HG02798 (cell line): ENCODE data around the gene SLC4A4.
A peak's percentile ranks its signal among the peaks of the same experiment; 100 is the strongest.

Experiments used
- ATAC-seq: cut with Tn5 transposase; IDR thresholded peaks from one replicate; pipeline ENCODE4 v1.9.1; 2021; ENCODE audit warnings: mild to moderate bottlenecking; ENCODE audit not compliant: unreplicated experiment, poor library complexity

The SLC4A4 gene

GRCh38 chr4:71524756-71525155 lies 185.9 kb downstream of the SLC4A4 start:
- no peak for ATAC-seq

- ATAC-seq, result no peak
Observed at GRCh38 chr4:71526637-71527406, 188.0 kb downstream of the SLC4A4 start.

- ATAC-seq, result no peak
Observed at GRCh38 chr4:71532407-71532806, 193.6 kb downstream of the SLC4A4 start.

- ATAC-seq, result no peak
Observed at GRCh38 chr4:71533121-71533520, 194.3 kb downstream of the SLC4A4 start.

GRCh38 chr4:71537551-71538065 lies 198.8 kb downstream of the SLC4A4 start:
- no peak for ATAC-seq

GRCh38 chr4:71538528-71538927 lies 199.7 kb downstream of the SLC4A4 start:
- no peak for ATAC-seq

- no peak for ATAC-seq
Observed at GRCh38 chr4:71540749-71541269, 202.0 kb downstream of the SLC4A4 start.

- no peak for ATAC-seq
Observed at GRCh38 chr4:71541541-71541940, 202.7 kb downstream of the SLC4A4 start.

GRCh38 chr4:71545168-71545567 lies 206.3 kb downstream of the SLC4A4 start:
- no peak for ATAC-seq

- no peak for ATAC-seq
Observed at GRCh38 chr4:71549516-71550160, 210.8 kb downstream of the SLC4A4 start.

GRCh38 chr4:71550220-71551165 lies 211.7 kb downstream of the SLC4A4 start:
- ATAC-seq, result no peak

GRCh38 chr4:71553605-71554004 lies 214.8 kb downstream of the SLC4A4 start:
- peak; percentile 52 for ATAC-seq

GRCh38 chr4:71554025-71554424 lies 215.2 kb downstream of the SLC4A4 start:
- no peak for ATAC-seq

GRCh38 chr4:71558248-71558647 lies 219.4 kb downstream of the SLC4A4 start:
- peak; percentile 76 for ATAC-seq

GRCh38 chr4:71559957-71560571 lies 221.2 kb downstream of the SLC4A4 start:
- no peak for ATAC-seq

GRCh38 chr4:71564775-71565174 lies 226.0 kb downstream of the SLC4A4 start:
- no peak for ATAC-seq

- no peak for ATAC-seq
Observed at GRCh38 chr4:71566856-71567255, 228.0 kb downstream of the SLC4A4 start.

- ATAC-seq, result no peak
Observed at GRCh38 chr4:71568131-71568530, 229.3 kb downstream of the SLC4A4 start.

- ATAC-seq, result no peak
Observed at GRCh38 chr4:71570492-71570891, 231.7 kb downstream of the SLC4A4 start.

- no peak for ATAC-seq
Observed at GRCh38 chr4:71571346-71571745, 232.5 kb downstream of the SLC4A4 start.
